Measurements from ENCODE around the gene PSMB7. TPM values are rescaled to one million over a fixed set of nuclear protein-coding genes. Genes with fewer than 3 reads are reported as not detected.
A peak's percentile ranks its signal among the peaks of the same experiment; 100 is the strongest.

The PSMB7 gene
- total and polyA plus RNA-seq, 8 donors, result 39.0 to 99.9 (median 65.5) TPM

- H3K4me1 ChIP-seq, result no peaks in the 10 kb centered on the region
- H3K4me3 ChIP-seq, result no peak overlapping the region
- TF ChIP-seq, protein P1, sequence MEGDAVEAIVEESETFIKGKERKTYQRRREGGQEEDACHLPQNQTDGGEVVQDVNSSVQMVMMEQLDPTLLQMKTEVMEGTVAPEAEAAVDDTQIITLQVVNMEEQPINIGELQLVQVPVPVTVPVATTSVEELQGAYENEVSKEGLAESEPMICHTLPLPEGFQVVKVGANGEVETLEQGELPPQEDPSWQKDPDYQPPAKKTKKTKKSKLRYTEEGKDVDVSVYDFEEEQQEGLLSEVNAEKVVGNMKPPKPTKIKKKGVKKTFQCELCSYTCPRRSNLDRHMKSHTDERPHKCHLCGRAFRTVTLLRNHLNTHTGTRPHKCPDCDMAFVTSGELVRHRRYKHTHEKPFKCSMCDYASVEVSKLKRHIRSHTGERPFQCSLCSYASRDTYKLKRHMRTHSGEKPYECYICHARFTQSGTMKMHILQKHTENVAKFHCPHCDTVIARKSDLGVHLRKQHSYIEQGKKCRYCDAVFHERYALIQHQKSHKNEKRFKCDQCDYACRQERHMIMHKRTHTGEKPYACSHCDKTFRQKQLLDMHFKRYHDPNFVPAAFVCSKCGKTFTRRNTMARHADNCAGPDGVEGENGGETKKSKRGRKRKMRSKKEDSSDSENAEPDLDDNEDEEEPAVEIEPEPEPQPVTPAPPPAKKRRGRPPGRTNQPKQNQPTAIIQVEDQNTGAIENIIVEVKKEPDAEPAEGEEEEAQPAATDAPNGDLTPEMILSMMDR (IDR thresholded peaks at IDR 0.05), result no peak
- 82 to 84% methylated on average over 16 of the region's 16 CpGs for WGBS, 2 donors
- H3K27me3 ChIP-seq, result no peaks in the 10 kb centered on the region
- DNase-seq, result peak in 1 of 6 donors; percentile 28
- intact Hi-C loops (cut with DNase I), result no loop called here
- H3K36me3 ChIP-seq, result no peaks in the 10 kb centered on the region
- H3K27ac ChIP-seq, result no peak overlapping the region
- H3K9me3 ChIP-seq, result no peaks in the 10 kb centered on the region
- ATAC-seq, result no peak
- no peak for FAIRE-seq
These were observed 26.0 kb upstream of the PSMB7 start for GRCh38 chr9:124441291-124441690.

DNA sequence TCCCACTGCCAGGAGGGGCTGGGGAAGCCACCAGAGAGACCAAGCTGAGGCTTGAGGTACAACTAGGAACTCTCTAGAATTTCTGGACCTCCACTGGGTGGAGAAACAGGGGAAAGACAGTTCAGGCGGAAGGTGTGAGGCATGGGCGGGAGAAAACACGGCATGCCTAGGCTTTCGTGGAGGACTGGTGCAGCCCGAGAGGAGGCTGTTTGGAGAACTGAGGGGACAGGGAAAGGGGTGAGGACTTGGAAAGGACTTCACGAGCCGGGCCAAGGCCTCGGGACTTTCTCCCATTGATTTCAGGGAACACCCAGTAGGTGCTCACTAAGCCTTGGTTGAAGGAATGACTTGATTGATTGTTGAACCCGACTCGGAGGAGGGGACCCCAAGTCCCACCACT lies 25.5 kb upstream of the PSMB7 start:
- ATAC-seq, result no peak
- Histone ChIP-seq H3K4me1 (no peaks in the 10 kb centered on the region), H3K36me3 (no peaks in the 10 kb centered on the region), H3K9me3 (no peaks in the 10 kb centered on the region), H3K27me3 (no peaks in the 10 kb centered on the region), H3K4me3 (no peak overlapping the region), H3K27ac (no peak overlapping the region)
- FAIRE-seq, result no peak
- DNase-seq, result peak in 1 of 6 donors; percentile 15
- intact Hi-C loops (cut with DNase I), result no loop called here
- 68 to 80% methylated on average over 10 of the region's 10 CpGs for WGBS, 2 donors
- TF ChIP-seq, protein P1 (IDR thresholded peaks at IDR 0.05), result no peak

DNA sequence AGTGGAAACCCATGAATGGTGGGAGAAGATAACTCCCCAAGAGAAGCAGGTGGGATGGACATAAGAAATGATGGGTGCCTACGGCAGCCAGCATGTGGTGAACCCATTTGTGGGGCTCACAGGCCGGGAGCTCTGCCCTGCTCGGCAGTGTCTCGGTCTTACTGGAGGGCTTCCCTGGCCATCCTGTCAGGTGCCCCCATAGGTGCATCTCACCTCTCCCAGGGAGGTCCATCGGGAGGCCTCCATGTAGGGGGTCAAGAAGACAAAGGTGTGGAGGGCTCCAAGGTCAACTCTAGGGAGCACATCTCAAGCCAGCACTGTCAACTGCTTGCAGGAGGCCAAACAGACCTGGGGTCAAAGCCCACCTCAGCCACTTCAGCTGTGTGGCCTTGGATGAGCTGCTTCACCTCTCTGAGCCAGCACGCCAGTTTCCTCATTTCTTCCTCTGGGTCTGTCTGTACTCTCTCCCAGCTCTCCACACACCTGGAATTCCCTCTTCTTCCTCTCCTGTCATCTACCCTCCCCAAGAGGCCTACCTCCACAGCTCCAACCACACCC lies 24.5 kb upstream of the PSMB7 start:
- 87 to 98% methylated on average over 6 of the region's 6 CpGs for WGBS, 2 donors
- ATAC-seq (no peak), DNase-seq (peak in 1 of 6 donors; percentile 23), FAIRE-seq (no peak)
- H3K27me3 ChIP-seq, result no peaks in the 10 kb centered on the region
- H3K27ac ChIP-seq, result no peak overlapping the region
- intact Hi-C loops (cut with DNase I), result no loop called here
- H3K36me3 ChIP-seq, result no peaks in the 10 kb centered on the region
- H3K9me3 ChIP-seq, result no peaks in the 10 kb centered on the region
- no peaks in the 10 kb centered on the region for H3K4me1 ChIP-seq
- no peak overlapping the region for H3K4me3 ChIP-seq
- TF ChIP-seq, protein P1 (IDR thresholded peaks at IDR 0.05), result no peak

DNA sequence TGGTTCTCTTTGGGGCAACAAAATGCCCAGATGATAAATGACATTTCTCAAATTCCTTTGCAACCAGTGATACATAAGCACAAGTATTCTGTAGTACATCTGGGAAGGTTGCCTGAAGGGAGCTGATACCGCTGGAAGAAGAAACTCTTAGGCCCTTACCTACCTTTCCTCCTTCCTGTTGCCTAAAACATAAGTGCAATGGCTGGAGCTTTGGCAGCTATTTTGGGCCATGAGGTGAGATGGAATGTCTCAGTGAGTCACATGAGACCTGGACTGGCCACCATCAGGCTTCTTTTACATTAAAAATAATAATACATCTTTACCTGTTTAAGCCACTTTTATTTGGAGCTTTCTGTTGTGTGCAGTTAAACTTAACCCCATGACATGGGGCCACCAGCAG lies 23.8 kb upstream of the PSMB7 start:
- no peaks in the 10 kb centered on the region for H3K27me3 ChIP-seq
- no peak overlapping the region for H3K4me3 ChIP-seq
- no peaks in the 10 kb centered on the region for H3K36me3 ChIP-seq
- no peaks in the 10 kb centered on the region for H3K9me3 ChIP-seq
- 74 to 89% methylated on average over 1 of the region's 1 CpG for WGBS, 2 donors
- TF ChIP-seq, protein P1 (IDR thresholded peaks at IDR 0.05), result no peak
- ATAC-seq (no peak), DNase-seq (no peak), FAIRE-seq (no peak)
- H3K4me1 ChIP-seq, result no peaks in the 10 kb centered on the region
- no peak overlapping the region for H3K27ac ChIP-seq
- intact Hi-C loops (cut with DNase I), result no loop called here

DNA sequence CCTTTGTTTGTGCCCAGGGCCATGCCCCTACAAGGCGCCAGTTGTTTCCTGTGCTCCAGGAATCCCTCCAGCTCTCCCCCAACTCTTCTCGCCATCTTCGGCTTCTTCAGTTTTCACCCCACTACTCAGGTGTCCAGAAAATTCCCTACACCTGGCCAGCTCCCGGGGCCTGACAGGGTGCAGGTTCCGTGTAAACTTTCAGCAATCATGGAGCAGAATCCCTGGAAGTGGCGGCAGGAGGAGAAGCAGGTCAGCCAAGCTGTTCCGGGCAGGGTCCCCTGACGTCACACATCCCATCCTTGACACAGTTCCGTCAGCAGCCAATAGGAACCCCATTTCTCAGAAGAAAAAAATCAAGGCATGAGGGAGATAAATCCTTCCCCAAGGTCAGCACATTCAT lies 22.8 kb upstream of the PSMB7 start:
- TF ChIP-seq, protein P1 (IDR thresholded peaks at IDR 0.05), result no peak
- no peak overlapping the region for H3K27ac ChIP-seq
- ATAC-seq (no peak), DNase-seq (no peak), FAIRE-seq (no peak)
- no peaks in the 10 kb centered on the region for H3K36me3 ChIP-seq
- no peak overlapping the region for H3K4me3 ChIP-seq
- 62 to 63% methylated on average over 9 of the region's 9 CpGs for WGBS, 2 donors
- H3K9me3 ChIP-seq, result no peaks in the 10 kb centered on the region
- H3K4me1 ChIP-seq, result no peaks in the 10 kb centered on the region
- intact Hi-C loops (cut with DNase I), result no loop called here
- no peaks in the 10 kb centered on the region for H3K27me3 ChIP-seq

Data from pancreas (tissue), 10 donors.